ENCODE results near the gene FAM124A.

- TF ChIP-seq CTCF (IDR thresholded peaks at IDR 0.05) (no peak), POLR2A (IDR thresholded peaks at IDR 0.05) (no peak)
Measured at GRCh38 chr13:51308781-51309180, 86.6 kb downstream of the FAM124A start.

All from uterus (tissue), 2 donors.